WTC11 (cell line): Measurements from ENCODE around the gene CACHD1. TPM values are rescaled to one million over a fixed set of nuclear protein-coding genes. Genes with fewer than 3 reads are reported as not detected.

Experiments used
- ATAC-seq: fragments of 200-7000 bp; cut with Tn5 transposase; 2 replicates; pipeline ENCODE4 v1.10.0; 2021; ENCODE audit warnings: mild to moderate bottlenecking, moderate library complexity
- CTCF ChIA-PET: fragments of 300-600 bp; sonication (Branson Sonifier 250); formaldehyde crosslinking; loops from one replicate; lab custom pipeline; 2021; ENCODE audit warnings: antibody characterized with exemption; lab: Charles Lee
- POLR2A ChIA-PET: fragments of 350-600 bp; sonication (Branson Sonifier 250); formaldehyde crosslinking; loops from one replicate; lab custom pipeline; 2021; ENCODE audit warnings: antibody characterized with exemption; lab: Charles Lee
- DNase-seq: peaks from one replicate; pipeline ENCODE4 v3.0.0; 2021; ENCODE audit warnings: low spot score
- H3K27ac Mint-ChIP-seq: 2 replicates; pipeline ENCODE4 v1.8.0; 2021; ENCODE audit warnings: mixed read lengths
- H3K27me3 Mint-ChIP-seq: 2 replicates; pipeline ENCODE4 v1.8.0; 2021; ENCODE audit warnings: low read depth, mild to moderate bottlenecking, moderate library complexity, mixed read lengths
- H3K36me3 Mint-ChIP-seq: 2 replicates; pipeline ENCODE4 v1.8.0; 2021; ENCODE audit warnings: mixed read lengths
- H3K4me1 Mint-ChIP-seq: 2 replicates; pipeline ENCODE4 v1.8.0; 2022; ENCODE audit warnings: mixed read lengths
- H3K4me3 Mint-ChIP-seq: 2 replicates; pipeline ENCODE4 v1.8.0; 2021; ENCODE audit warnings: mild to moderate bottlenecking, moderate library complexity, mixed read lengths
- H3K9me3 Mint-ChIP-seq: 2 replicates; pipeline ENCODE4 v1.8.0; 2021; ENCODE audit warnings: mixed read lengths
- FOXP1 ChIP-seq: sonication (generic); formaldehyde crosslinking; IDR thresholded peaks from 2 replicates; pipeline ENCODE4 v1.8.0; 2022; ENCODE audit warnings: missing genetic modification reagents, mild to moderate bottlenecking, moderate library complexity, borderline replicate concordance
- GTF2I ChIP-seq: fragments of 250-450 bp; sonication (Bioruptor Pico); conservative IDR thresholded peaks from 2 replicates; pipeline ENCODE4 v1.4.0; 2021; ENCODE audit warnings: mild to moderate bottlenecking
- KAT7 ChIP-seq: sonication (generic); formaldehyde crosslinking; IDR thresholded peaks from 2 replicates; pipeline ENCODE4 v1.8.1; 2023; ENCODE audit warnings: missing genetic modification reagents, mild to moderate bottlenecking, borderline replicate concordance
- NR1H2 ChIP-seq: sonication (generic); formaldehyde crosslinking; IDR thresholded peaks from 2 replicates; pipeline ENCODE4 v1.9.0; 2021; ENCODE audit warnings: mild to moderate bottlenecking, moderate library complexity, missing genetic modification reagents
- NR3C1 ChIP-seq: sonication (generic); formaldehyde crosslinking; conservative IDR thresholded peaks from 2 replicates; pipeline ENCODE4 v1.8.1; 2023; ENCODE audit warnings: low read depth, mild to moderate bottlenecking, missing genetic modification reagents
- PRRX2 ChIP-seq: fragments of 250-450 bp; sonication (Bioruptor Pico); IDR thresholded peaks from 2 replicates; pipeline ENCODE4 v1.8.0; 2021; ENCODE audit warnings: mild to moderate bottlenecking
- TEAD1 ChIP-seq: sonication (generic); formaldehyde crosslinking; IDR thresholded peaks from 2 replicates; pipeline ENCODE4 v1.8.0; 2022; ENCODE audit warnings: mild to moderate bottlenecking, missing genetic modification reagents
- ZNF232 ChIP-seq: sonication (generic); formaldehyde crosslinking; IDR thresholded peaks from 2 replicates; pipeline ENCODE4 v1.8.0; 2022; ENCODE audit warnings: mild to moderate bottlenecking, missing genetic modification reagents
- ZNF263 ChIP-seq: sonication (generic); formaldehyde crosslinking; IDR thresholded peaks from 2 replicates; pipeline ENCODE4 v1.8.1; 2022; ENCODE audit warnings: low read depth, mild to moderate bottlenecking, moderate library complexity, missing genetic modification reagents
- ZNF317 ChIP-seq: sonication (generic); formaldehyde crosslinking; IDR thresholded peaks from 2 replicates; pipeline ENCODE4 v1.8.1; 2023; ENCODE audit warnings: low read depth, mild to moderate bottlenecking, moderate library complexity, missing genetic modification reagents, borderline replicate concordance
- ZNF671 ChIP-seq: fragments of 250-450 bp; sonication (Bioruptor Pico); IDR thresholded peaks from 2 replicates; pipeline ENCODE4 v1.8.0; 2021; ENCODE audit warnings: mild to moderate bottlenecking
- total RNA-seq: library from RNA; stranded (reverse); gene quantifications from 3 replicates; pipeline ENCODE4 v1.2.3, GENCODE V29; 2021
- TF ChIP-seq, protein P1 (sequence below): fragments of 200-600 bp; IDR thresholded peaks from 2 replicates; pipeline ENCODE4 v1.8.0; 2022; ENCODE audit warnings: antibody characterized with exemption
- TF ChIP-seq, protein P2 (sequence below): fragments of 250-450 bp; sonication (Bioruptor Pico); IDR thresholded peaks from 2 replicates; pipeline ENCODE4 v1.9.0; 2021; ENCODE audit warnings: mild to moderate bottlenecking
- TF ChIP-seq, protein P3 (sequence below): sonication (generic); formaldehyde crosslinking; conservative IDR thresholded peaks from 2 replicates; pipeline ENCODE4 v1.8.1; 2022; ENCODE audit warnings: mild to moderate bottlenecking, missing genetic modification reagents
- TF ChIP-seq, protein P4 (sequence below): sonication (generic); formaldehyde crosslinking; IDR thresholded peaks from 2 replicates; pipeline ENCODE4 v1.8.1; 2022; ENCODE audit warnings: low read depth, missing genetic modification reagents, borderline replicate concordance
- TF ChIP-seq, protein P5 (sequence below): sonication (generic); formaldehyde crosslinking; IDR thresholded peaks from 2 replicates; pipeline ENCODE4 v1.8.0; 2022; ENCODE audit warnings: missing genetic modification reagents

The CACHD1 gene
- total RNA-seq, 1 experiment from 2014 or later, result 26.3 TPM

DNA sequence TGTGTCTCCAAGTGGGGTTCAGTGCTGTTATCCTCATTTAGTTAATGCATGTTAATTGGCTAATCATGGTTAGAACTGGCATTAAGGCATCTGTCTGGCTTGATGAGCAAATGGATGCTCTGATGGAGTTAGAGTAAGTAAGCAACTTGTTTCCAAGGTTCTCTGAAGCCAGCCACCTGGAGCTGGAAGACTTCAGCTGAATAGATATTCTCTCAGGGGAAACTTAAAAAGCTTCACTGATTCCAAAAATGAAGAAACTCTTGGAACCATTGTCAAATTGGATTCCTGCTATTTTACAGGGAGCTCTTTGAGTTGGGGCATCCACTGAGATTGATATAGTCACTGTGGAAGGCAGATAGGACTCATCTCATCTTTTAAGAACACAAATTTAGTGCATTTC lies 118.9 kb downstream of the CACHD1 start:
- POLR2A ChIA-PET, result no interaction called here
- no peaks in the 10 kb centered on the region for H3K27me3 Mint-ChIP-seq
- H3K4me1 Mint-ChIP-seq, result peaks cover 21% of the 10 kb centered on the region
- ATAC-seq (no peak), DNase-seq (no peak)
- H3K36me3 Mint-ChIP-seq, result no peaks in the 10 kb centered on the region
- H3K27ac Mint-ChIP-seq, result no peak overlapping the region
- H3K9me3 Mint-ChIP-seq, result no peaks in the 10 kb centered on the region
- CTCF ChIA-PET, result no interaction called here
- no peak overlapping the region for H3K4me3 Mint-ChIP-seq
- no peak for TF ChIP-seq GTF2I (CRISPR knock-in tag)
- no peak for TF ChIP-seq ZNF671
- TF ChIP-seq, protein P1, sequence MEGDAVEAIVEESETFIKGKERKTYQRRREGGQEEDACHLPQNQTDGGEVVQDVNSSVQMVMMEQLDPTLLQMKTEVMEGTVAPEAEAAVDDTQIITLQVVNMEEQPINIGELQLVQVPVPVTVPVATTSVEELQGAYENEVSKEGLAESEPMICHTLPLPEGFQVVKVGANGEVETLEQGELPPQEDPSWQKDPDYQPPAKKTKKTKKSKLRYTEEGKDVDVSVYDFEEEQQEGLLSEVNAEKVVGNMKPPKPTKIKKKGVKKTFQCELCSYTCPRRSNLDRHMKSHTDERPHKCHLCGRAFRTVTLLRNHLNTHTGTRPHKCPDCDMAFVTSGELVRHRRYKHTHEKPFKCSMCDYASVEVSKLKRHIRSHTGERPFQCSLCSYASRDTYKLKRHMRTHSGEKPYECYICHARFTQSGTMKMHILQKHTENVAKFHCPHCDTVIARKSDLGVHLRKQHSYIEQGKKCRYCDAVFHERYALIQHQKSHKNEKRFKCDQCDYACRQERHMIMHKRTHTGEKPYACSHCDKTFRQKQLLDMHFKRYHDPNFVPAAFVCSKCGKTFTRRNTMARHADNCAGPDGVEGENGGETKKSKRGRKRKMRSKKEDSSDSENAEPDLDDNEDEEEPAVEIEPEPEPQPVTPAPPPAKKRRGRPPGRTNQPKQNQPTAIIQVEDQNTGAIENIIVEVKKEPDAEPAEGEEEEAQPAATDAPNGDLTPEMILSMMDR, result no peak
- TF ChIP-seq NR1H2 (CRISPR knock-in tag), result no peak
- TF ChIP-seq, protein P2, sequence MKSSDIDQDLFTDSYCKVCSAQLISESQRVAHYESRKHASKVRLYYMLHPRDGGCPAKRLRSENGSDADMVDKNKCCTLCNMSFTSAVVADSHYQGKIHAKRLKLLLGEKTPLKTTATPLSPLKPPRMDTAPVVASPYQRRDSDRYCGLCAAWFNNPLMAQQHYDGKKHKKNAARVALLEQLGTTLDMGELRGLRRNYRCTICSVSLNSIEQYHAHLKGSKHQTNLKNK (CRISPR knock-in tag), result no peak
- TF ChIP-seq ZNF263 (CRISPR knock-in tag), result no peak
- no peak for TF ChIP-seq FOXP1 (CRISPR knock-in tag)
- no peak for TF ChIP-seq KAT7 (CRISPR knock-in tag)

DNA sequence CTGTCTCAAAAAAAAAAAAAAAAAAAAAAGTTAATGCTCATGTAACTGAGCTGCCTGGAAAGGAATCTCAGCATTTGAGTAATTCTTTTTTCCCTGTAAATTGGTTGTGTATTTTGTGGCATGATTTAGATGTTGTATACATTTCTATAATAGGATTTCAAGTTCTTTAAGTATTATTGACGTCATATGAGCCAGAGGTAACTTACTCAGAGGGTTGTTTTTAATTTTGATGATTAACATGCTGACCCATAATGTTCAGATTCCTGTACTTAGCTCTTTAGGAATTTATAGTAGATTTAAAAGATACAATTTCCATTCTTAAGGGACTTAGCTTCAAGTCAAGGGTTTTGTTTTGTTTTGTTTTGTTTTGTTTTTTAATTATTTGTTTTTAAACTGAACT lies 120.4 kb downstream of the CACHD1 start:
- Mint-ChIP-seq H3K27me3 (no peaks in the 10 kb centered on the region), H3K36me3 (no peaks in the 10 kb centered on the region), H3K27ac (no peak overlapping the region), H3K4me1 (peaks cover 32% of the 10 kb centered on the region), H3K4me3 (no peak overlapping the region), H3K9me3 (no peaks in the 10 kb centered on the region)
- no peak for DNase-seq
- TF ChIP-seq, protein P3, sequence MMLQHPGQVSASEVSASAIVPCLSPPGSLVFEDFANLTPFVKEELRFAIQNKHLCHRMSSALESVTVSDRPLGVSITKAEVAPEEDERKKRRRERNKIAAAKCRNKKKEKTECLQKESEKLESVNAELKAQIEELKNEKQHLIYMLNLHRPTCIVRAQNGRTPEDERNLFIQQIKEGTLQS (CRISPR knock-in tag), result no peak
- TF ChIP-seq ZNF232 (CRISPR knock-in tag) (no peak), NR3C1 (CRISPR knock-in tag) (no peak), PRRX2 (CRISPR knock-in tag) (no peak), ZNF317 (no peak), FOXP1 (CRISPR knock-in tag) (no peak), TEAD1 (CRISPR knock-in tag) (no peak)
- TF ChIP-seq, protein P4, sequence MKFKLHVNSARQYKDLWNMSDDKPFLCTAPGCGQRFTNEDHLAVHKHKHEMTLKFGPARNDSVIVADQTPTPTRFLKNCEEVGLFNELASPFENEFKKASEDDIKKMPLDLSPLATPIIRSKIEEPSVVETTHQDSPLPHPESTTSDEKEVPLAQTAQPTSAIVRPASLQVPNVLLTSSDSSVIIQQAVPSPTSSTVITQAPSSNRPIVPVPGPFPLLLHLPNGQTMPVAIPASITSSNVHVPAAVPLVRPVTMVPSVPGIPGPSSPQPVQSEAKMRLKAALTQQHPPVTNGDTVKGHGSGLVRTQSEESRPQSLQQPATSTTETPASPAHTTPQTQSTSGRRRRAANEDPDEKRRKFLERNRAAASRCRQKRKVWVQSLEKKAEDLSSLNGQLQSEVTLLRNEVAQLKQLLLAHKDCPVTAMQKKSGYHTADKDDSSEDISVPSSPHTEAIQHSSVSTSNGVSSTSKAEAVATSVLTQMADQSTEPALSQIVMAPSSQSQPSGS, result no peak
- TF ChIP-seq, protein P5, sequence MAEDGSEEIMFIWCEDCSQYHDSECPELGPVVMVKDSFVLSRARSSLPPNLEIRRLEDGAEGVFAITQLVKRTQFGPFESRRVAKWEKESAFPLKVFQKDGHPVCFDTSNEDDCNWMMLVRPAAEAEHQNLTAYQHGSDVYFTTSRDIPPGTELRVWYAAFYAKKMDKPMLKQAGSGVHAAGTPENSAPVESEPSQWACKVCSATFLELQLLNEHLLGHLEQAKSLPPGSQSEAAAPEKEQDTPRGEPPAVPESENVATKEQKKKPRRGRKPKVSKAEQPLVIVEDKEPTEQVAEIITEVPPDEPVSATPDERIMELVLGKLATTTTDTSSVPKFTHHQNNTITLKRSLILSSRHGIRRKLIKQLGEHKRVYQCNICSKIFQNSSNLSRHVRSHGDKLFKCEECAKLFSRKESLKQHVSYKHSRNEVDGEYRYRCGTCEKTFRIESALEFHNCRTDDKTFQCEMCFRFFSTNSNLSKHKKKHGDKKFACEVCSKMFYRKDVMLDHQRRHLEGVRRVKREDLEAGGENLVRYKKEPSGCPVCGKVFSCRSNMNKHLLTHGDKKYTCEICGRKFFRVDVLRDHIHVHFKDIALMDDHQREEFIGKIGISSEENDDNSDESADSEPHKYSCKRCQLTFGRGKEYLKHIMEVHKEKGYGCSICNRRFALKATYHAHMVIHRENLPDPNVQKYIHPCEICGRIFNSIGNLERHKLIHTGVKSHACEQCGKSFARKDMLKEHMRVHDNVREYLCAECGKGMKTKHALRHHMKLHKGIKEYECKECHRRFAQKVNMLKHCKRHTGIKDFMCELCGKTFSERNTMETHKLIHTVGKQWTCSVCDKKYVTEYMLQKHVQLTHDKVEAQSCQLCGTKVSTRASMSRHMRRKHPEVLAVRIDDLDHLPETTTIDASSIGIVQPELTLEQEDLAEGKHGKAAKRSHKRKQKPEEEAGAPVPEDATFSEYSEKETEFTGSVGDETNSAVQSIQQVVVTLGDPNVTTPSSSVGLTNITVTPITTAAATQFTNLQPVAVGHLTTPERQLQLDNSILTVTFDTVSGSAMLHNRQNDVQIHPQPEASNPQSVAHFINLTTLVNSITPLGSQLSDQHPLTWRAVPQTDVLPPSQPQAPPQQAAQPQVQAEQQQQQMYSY (CRISPR knock-in tag), result no peak
- TF ChIP-seq, protein P2 (CRISPR knock-in tag), result no peak
- ChIA-PET POLR2A (no interaction called here), CTCF (no interaction called here)
- ATAC-seq, result no peak
